HG03103 (cell line): ENCODE measurements around the gene SMTNL1.

ENCODE experiments used
- ATAC-seq: cut with Tn5 transposase; IDR thresholded peaks from one replicate; pipeline ENCODE4 v1.9.1; 2021; ENCODE audit warnings: low read depth; ENCODE audit not compliant: unreplicated experiment

SMTNL1 gene

DNA sequence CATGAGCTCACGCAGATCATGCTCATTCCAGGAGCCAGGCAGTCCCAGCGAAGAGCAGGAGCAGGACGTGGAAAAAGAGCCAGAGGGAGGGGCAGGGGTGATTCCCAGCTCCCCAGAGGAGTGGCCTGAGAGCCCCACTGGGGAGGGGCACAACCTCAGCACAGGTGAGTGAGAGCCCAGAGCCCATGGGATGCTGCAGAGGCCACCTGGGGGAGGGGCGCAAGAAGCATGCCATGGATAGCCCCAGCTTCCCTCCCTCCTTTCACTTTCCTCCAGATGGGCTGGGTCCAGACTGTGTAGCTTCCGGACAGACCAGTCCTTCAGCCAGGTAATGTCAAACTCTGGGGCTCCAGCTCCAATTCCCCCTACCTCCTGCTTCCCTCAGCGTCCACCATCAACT, 6.2 kb downstream of the SMTNL1 start:
- ATAC-seq: no peak

DNA sequence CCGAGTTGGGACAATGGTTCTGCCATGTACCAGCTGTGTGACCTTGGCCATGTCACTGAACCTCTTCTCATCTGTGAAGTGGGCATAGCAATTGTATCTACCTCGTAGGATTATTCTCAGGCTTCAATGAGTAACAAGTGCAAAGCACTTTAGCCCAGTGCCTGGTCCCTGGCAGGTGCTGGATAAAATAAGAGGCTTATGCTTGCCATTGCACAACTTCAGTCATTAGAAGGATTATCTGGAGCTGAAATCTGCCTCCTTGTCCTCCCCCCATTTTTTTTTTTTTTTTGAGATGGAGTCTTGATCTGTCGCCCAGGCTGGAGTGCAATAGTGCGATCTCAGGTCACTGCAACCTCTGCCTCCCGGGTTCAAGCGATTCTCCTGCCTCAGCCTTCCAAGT, 7.2 kb downstream of the SMTNL1 start:
- no peak for ATAC-seq

DNA sequence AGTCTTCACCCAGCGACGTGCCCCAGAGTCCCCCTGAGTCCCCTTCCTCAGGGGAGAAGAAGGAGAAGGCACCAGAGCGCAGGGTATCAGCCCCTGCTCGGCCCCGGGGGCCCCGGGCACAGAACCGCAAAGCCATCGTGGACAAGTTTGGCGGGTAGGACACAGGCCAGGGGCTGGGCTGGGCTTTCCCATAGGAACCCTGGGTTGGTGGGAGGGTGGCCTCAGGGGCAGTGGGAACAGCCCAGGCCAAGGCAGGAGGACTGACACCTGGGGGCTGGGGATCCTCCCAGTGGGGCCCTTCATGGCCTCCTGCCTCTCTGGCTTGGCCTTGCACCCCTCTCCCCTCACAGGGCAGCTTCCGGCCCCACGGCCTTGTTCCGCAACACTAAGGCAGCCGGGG, 8.5 kb downstream of the SMTNL1 start:
- no peak for ATAC-seq

DNA sequence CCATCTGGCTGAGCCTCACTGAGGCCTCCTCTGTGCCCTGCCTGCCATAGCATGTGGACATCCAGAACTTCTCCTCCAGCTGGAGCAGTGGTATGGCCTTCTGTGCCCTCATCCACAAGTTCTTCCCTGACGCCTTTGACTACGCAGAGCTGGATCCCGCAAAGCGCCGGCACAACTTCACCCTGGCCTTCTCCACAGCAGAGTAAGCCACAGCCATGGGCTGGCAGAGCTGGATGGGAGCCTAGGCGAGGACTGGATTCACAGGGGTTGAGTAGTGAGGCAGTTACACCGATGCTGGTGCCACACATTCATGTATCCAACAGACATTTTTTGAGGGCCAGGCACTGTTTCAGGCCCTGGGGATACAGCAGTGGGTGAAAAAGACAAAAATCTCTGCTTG, 9.1 kb downstream of the SMTNL1 start:
- no peak for ATAC-seq

DNA sequence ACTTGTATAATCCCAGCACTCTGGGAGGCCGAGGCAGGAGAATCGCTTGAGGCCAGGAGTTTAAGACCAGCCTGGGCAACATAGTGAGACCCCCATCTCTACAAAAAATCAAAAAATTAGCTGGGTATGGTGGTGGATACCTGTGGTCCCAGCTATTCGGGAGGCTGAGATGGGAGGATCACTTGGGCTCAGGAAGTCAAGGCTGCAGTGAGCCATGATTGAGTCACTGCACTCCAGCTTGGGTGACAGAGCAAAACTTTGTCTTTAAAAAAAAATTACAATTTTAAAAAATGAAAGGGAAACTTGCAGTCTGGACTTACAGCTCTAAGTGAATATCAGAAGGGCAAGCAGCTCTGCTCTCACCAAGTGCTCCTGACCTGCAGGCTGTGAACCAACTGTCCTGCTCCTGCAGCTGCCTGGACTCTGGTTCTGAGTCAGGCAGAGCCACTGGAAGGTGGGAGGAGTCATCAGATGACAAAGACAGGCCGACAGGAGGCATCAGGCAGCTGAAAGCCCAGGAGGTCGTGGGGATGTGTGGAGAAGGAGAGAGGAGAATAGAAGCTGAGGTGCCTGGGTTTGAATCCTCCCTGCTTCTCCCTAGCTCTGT, 9.6 kb downstream of the SMTNL1 start:
- peak; percentile 55 for ATAC-seq

DNA sequence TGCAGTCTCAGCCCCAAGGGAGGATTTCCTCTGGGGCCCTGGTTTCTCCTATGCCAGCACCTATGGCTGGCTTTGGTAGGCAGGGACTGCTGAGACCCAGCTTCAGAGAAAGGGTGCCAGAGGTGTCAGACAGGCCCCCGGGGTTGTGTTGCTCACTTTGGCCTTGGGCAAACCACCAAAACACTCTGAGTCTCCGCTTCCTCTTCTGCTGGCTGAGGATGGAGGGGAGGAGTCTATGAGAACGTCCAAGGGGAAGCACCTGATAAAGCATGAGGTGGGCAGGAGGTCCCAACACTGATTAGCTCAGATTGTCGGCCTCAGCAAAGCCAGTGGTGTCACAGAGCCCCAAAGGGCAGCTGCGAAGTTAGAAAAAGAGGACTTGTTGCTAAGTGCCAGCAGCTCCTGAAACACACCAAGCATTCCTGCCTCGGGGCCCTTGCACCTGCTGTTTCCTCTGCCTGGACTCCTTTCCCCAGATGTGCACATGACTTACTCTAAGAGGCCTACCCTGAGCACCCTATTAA, 10.5 kb downstream of the SMTNL1 start:
- ATAC-seq: peak; percentile 88

DNA sequence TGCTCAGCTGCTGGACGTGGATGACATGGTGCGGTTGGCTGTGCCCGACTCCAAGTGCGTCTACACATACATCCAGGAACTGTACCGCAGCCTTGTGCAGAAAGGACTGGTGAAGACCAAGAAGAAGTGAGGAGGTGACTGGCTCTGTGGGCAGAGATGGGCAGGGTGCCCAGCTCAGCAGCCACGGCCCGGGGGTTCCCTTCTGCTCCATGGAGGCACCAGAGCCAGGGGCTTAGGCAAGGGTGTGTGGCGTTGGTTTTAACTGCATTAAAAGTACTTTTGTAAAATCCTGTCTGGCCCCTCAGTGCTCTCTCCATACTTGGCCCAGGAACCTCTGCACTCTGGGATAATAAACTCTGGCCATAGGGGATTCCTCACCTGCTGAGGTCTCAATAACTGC, 12.6 kb downstream of the SMTNL1 start:
- ATAC-seq: no peak

DNA sequence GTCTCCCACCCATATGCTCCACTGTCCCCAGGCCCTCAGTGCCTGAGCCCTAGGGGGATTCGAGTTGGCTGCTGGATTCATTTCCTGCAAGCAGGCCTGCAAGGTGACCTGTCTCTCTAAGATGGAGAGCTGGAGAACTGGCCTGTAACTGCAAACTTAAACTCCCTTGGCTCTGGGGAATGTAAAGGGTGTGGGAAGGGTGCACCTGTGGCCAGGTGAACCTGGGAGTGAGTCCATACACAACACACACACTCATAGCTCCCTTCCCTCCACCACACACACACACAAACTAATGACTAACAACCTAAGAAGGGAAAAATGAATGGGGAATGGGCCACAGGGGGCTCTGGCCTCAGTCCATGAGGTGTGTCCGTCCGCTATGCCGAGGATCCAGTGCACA, 14.5 kb downstream of the SMTNL1 start:
- ATAC-seq: no peak

DNA sequence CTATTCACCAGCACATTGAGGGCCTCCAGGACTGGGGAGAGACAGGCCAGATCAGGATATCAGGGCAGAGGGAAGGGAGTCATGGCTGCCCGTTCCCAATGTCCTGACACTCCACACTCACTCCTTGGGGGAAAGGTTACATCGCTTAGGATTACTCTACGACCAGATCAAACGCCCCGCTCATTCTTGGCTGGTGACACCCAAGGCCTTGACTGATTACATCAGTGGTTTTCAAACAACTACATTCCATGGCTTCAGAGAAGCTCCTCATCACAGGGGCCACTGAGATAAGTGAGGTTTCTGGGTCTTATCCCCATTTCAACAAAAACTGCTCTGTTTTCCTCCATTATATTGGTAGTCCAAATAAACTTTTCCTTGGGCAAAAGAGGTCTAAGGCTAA, 15.1 kb downstream of the SMTNL1 start:
- no peak for ATAC-seq

DNA sequence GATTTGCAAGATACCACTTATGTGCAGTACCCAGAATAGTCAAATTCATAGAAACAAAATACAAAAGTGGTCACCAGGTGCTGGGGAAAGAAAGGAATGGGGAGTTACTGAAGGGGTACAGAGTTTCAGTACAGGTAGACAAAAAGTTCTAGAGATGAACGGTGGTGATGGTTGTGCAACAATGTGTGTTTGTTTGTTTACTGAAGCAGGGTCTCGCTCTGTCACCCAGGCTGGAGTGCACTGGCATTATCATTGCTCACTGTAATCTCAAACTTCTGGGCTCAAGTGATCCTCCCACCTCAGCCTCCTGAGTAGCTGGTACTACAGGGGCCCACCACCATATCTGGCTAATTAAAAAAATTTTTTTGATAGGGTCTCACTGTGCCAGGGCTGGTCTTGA, 18.0 kb downstream of the SMTNL1 start:
- no peak for ATAC-seq

DNA sequence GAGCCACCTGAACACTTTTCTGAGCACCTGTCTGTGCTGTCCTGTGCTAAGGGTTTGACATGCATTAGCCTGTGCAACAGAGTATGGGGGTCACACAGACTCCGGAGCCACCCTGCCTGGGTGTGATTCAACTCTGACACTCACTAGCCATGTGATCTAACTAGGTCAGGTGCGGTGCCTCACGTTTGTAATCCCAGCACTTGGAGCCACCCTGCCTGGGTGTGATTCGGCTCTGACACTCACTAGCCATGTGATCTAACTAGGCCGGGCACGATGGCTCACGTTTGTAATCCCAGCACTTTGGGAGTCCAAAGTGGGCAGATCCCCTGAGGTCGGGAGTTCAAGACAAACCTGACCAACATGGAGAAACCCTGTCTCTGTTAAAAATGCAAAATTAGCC, 18.6 kb downstream of the SMTNL1 start:
- ATAC-seq: no peak

DNA sequence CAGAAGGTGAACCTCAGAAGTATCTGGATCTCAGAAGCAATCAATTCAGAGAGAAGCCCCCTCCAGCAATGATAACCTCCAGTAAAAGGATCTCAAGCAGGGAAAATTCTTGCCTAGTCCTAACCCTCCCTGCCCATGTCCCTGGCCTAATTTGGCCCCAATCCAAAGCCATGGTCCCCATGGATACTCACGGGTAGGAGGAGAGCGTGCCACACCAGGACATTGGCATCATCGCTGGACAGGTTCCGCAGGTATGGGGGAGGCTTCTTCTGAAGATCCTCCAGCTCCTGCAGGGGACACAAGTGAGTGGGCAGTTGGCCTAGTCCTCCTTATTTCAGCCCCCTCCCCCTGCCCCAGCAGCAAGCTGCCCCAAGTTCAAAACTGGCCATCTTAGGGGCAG, 22.8 kb downstream of the SMTNL1 start:
- ATAC-seq: no peak

DNA sequence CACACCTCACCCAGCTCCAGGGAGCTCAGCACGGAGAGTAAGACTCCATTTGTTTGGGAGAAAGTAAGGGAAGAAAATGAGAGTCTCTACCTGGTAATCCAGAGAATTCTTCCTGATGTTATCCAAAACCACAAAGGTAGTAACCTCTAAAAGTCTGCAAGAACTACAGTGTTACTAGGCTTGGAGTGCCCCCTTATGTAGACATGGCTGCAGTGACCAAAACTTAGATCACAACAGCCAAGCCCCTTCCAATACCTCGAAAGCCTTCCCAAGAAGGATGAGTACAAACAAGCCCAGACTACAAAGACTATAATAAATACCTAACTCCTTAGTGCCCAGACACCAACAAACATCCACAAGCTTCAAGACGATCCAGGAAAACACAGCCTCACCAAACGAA, 25.2 kb downstream of the SMTNL1 start:
- ATAC-seq: no peak

DNA sequence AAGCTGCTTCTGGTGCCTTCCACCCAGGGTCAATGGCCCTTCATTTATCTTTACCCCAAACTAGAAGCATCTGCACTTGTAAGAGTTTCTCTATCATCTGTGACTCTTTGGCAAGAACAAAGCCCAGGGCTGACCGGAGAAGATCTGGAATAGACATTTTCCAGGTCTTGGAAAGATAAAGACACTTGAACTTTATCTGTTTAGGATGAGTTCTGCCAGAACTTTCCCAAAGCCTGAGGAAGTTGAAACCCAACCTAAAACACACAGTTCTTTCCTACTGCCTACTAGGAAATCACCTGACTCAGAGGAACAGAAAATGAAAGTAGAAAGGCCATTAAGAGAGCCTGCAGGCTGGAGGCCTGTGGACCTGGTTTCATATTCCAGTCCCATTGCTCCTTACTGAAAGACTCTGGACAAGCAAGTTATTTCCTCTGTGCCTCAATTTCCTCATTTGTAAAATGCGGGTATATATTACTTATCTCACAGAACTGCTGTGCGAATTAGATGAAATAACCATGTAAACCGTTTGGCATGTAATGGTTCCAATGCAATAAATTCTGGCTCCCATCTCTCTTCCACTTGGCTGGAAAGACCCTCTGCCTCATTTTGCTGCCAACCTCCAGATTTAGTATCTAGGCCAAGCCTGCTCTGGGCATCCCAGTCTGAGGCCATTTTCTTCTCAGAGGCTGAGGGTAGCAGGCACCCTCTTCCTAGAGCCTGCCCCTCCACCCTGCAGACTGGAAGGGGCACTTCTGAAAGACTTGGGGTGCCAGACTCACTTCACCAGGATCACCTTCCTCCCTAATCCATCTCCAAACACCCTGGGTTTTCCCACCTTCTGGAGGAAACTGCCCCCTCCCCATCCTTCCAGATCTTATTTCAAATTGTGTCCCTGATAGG, 28.9 kb downstream of the SMTNL1 start:
- ATAC-seq: peak; percentile 60

DNA sequence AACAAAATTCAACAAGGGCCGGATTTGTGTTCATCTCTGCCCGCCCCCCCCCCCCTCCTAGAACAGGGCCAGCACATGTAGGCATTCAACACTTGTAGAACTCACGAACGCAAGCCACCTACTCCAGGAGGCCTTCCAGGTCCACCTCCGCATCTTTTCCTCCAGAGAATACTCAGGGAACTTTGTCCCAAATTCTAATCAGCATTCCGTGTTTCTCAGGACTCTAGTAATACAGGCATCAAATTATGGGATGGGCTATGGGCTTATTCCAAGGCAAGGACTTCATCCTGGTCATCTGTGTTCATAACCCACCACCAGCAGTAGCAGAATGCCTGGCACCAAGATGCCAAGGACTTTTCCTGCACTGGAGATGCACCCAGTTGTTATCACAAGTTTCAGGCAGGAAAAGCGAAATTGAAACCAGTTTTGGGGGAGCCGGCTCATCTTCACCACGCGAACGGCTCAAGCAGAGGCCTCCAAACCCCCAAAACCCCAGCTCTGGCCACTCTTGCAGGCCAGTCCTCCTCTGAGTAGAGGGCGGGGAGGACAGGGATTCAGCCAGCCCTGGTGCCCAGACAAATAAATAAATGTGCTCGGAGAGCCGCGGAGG, 29.6 kb downstream of the SMTNL1 start:
- ATAC-seq: no peak

DNA sequence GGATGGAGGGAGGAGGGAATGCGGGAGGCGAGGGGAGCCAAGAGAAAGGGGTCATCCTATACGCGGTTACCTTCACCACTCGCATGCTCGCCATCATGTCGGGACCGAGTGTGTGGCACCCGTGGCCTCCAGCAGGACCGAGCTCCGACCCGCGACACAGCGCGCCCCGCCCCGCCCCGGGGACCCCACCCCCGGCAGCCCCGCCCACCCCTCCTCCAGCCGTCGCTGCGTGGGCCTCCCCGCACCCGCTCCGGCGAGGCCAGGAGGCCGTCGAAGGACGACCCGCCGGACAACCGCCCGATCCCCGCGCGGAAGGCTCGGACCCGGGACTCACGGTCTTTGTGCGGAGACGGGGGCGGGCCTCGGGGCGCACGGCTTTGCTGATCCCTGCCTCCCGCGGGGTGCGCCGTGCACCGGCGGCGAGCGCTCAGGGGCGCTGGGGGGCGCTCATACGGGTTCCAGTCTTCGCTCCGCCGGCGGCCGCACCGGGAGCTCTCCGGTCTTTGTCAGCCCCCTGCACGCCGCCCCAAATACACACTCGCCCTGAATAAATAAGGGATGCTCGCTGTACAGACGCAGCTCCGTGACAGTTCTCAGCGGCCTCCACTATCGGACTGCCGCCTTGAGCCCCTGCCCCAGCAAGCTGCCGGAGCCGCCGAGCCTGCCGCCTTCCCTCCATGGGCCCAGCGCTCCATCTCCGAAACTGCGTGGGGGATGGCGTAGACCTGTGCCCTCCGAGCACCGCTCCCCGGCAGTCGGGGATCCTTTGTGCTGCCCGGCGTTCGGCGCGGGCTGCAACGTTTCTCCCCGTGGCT, 30.3 kb downstream of the SMTNL1 start, which contains the start of gene UBE2L6:
Gene UBE2L6 (minus strand): TSS at position 158 of the 815 bp plus-strand sequence. CDS start 61 bp downstream, at position 97.
- ATAC-seq: peak; percentile 63

DNA sequence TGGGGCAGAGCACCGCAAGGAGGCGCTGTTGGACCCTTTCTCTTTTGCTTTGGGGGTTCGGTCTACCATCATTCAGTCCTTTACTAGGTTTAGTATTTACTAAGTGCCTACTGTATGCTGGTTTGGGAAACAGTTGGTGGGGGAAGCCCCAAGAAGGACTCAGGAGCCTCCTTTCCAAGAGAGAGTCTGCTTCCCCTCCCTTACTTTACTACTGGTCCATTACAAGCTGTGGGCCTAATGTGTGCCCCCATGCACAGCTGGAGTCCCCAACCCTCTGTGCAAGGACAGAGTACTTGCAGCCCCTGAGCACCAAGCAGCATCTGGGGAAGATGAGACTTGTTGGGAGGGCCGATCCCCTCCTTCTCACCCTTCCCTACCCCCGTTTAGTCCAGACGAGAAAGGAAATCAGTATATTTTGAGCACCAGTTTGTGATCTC, 31.0 kb downstream of the SMTNL1 start:
- ATAC-seq: peak; percentile 9

DNA sequence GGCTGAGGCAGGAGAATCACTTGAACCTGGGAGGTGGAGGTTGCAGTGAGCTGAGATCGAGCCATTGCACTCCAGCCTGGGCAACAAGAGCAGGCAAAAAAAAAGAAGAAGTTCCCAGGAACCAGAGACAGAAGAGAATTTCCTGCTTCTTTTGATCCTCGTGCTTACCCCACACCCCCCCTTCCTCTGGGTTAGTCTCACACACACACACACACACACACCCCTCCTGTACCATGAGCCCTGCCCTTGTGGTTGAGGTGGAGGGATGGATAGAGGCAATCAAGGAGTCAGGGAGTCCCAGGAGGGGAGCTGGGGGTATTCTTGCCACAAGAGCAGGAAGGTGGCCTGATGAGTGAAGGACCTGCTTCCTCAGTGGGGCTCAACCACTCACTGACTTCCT, 34.2 kb downstream of the SMTNL1 start:
- no peak for ATAC-seq

DNA sequence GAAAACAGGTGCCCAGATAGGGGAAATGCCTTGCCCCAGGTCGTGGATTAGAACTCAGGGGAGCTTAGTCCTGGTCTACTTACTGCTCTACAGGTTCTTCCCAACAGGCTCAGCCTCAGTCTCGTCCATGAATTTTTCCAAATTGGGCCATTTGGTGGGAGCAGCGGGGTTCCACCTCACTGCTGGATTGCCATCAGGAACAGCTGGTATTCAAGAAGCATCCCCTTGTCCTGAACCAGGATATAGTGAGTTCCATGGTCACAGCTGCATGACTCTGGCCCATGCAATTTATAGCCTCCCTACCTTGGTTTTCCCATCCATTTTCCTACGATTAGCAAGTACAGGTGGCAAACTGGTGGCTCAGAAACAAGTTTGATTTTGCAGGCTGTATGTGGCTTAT, 36.7 kb downstream of the SMTNL1 start:
- no peak for ATAC-seq

DNA sequence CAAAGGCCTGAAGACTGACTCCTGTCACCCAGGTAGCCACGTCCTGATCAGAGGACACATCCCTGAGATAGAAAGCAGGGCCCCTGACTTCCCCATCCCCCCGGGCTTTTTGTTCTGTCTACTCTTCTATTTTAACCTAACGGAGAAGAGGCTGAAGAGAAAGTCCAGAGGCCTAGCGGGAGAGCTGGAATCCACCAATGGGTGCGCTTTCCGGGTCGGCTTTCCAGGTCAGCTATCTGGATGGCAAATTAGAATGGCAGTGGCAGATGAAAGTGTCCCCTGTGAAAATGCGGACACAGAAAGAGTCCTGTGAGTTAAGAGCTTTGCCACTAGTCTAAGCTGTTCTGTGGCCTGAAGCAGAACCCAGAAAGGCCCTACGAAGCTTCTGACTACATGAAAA, 46.9 kb downstream of the SMTNL1 start:
- no peak for ATAC-seq

DNA sequence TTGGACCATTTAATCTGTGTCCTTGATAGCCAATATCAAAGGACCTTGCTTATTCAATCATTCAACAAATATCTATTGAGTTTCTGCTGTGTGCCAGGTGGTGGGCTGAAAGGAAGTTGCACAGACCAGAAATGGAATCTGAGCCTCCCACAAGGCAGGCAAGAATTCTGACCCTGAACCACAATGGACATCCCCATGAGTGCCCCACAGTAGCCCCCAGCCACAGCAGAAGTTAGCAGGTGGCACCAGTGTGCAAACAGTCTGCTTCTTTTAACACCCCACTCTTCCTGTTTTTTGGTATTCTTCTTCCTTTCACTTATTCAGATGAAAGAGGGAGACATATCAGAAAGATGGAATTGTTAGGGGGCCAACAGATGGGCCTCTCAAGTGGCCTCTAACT, 47.9 kb downstream of the SMTNL1 start:
- no peak for ATAC-seq
